ENCODE data around the gene KIF21B.

The KIF21B gene

DNA sequence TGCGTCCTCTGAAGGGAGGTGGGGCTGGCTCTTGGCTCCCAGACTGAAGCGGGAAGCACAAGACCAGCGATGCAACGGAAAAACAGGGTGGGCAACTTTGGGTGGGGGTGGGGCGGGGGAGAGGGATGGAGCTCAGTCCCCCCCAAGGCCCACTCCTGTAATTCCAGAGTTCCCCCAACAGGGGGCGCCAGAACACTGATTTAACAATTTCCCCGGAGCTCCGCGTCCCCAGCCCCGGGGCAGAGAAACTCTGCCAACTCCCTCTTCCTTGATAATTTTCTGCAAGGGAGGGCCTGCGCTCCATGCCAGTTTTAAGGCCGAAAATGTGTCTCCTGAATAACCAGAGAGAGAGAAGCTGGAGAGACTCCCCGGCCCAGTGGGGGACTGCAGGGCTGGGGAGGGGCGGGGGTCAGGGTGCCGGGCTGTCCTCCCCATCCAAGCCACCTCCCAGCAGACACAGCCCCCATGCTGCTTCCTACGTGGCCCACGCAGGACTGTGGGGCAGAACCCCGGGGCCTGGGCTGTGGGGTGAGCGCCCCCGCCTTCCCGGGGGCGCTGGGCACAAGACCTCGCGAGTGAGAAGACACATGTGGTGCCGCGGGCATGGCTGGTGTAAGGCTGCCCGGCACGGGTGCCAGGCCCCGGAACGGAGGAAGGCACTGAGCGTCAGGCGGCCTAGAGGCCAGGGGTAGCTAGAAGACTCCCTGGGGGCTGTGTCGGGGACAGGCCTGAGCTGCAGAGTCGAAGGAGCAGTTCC is 51.4 kb downstream of the KIF21B start:
- peak; percentile 85 for DNase-seq (ENCODE audit: low spot score)
- 0 out of 2 replicates have a peak overlapping the region, but pooled peaks have one; percentile 15 for H3K27ac ChIP-seq
- POLR2A ChIA-PET (ENCODE audit: low non-redundant PET) = interaction anchor here (0.6 kb wide), 1 partner anchor 142 kb away, joined by 8 read pairs; no protein-coding TSS in a partner anchor

GRCh38 chr1:200971428-200971903 is 52.0 kb downstream of the KIF21B start:
- no peak for DNase-seq (ENCODE audit: low spot score)
- POLR2A ChIA-PET (ENCODE audit: low non-redundant PET) = interaction anchor here (0.6 kb wide), 1 partner anchor 142 kb away, joined by 8 read pairs; no protein-coding TSS in a partner anchor
- CTCF ChIA-PET = interaction anchor here (0.6 to 3.7 kb wide), 54 partner anchors 8 to 437 kb away, joined by 3 to 47 read pairs (median 6); partner anchors contain the start of genes CACNA1S, KIF21B and TMEM9
- H3K27ac ChIP-seq = no peak overlapping the region
- TF ChIP-seq, protein P1, sequence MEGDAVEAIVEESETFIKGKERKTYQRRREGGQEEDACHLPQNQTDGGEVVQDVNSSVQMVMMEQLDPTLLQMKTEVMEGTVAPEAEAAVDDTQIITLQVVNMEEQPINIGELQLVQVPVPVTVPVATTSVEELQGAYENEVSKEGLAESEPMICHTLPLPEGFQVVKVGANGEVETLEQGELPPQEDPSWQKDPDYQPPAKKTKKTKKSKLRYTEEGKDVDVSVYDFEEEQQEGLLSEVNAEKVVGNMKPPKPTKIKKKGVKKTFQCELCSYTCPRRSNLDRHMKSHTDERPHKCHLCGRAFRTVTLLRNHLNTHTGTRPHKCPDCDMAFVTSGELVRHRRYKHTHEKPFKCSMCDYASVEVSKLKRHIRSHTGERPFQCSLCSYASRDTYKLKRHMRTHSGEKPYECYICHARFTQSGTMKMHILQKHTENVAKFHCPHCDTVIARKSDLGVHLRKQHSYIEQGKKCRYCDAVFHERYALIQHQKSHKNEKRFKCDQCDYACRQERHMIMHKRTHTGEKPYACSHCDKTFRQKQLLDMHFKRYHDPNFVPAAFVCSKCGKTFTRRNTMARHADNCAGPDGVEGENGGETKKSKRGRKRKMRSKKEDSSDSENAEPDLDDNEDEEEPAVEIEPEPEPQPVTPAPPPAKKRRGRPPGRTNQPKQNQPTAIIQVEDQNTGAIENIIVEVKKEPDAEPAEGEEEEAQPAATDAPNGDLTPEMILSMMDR (conservative IDR thresholded peaks at IDR 0.05; ENCODE audit: low read depth) = no peak

More for the DNA sequence above, 51.4 kb downstream of the KIF21B start:
- CTCF ChIA-PET = interaction anchor here (0.5 to 3.7 kb wide), 62 partner anchors 7 to 438 kb away, joined by 3 to 47 read pairs (median 5); partner anchors contain the start of genes CACNA1S, KIF21B and TMEM9
- TF ChIP-seq, protein P1 (conservative IDR thresholded peaks at IDR 0.05; ENCODE audit: low read depth) = peak; percentile 79

DNA sequence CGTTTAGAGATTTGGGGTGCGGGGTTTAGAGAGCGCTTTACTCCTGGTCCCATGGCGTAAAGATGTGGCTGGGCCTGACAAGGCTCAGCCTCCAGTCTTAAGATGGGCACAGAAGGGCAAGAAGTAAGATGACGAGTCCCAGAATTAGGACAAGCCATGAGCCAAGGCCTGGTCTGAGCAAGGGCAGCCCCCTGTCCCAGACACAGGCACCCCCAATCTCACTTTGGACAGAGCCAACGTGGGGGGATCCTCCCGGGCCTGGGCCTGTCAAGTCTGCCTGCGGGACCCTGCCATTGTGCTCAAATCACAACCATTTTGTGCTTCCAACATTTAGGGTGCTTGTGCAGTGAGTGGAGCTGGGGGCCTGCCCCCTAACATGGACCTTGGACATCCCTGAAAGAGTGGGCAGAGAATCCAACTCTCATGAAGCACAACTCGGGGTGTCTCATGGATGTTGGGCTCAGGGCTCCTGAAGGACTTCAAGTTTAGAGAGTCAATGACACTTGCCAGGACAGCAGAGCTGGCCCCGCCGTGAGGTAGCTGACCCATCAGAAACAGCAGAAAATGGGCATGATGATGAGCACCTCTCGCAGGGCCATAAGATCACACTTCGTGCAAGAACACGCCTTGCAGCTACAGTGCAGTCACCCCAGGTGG is 52.6 kb downstream of the KIF21B start:
- CTCF ChIA-PET = interaction anchor here (0.5 to 3.7 kb wide), 35 partner anchors 8 to 412 kb away, joined by 3 to 47 read pairs (median 8); partner anchors contain the start of genes CACNA1S and TMEM9
- TF ChIP-seq, protein P1 (conservative IDR thresholded peaks at IDR 0.05; ENCODE audit: low read depth) = no peak
- POLR2A ChIA-PET (ENCODE audit: low non-redundant PET) = no interaction called here
- H3K27ac ChIP-seq = no peak overlapping the region
- DNase-seq (ENCODE audit: low spot score) = no peak

GRCh38 chr1:200969726-200970561 is 53.6 kb downstream of the KIF21B start:
- no peak overlapping the region for H3K27ac ChIP-seq
- DNase-seq (ENCODE audit: low spot score) = no peak
- ChIA-PET CTCF (interaction anchor here (0.5 to 3.7 kb wide), 7 partner anchors 9 to 183 kb away, joined by 3 to 39 read pairs (median 4); no protein-coding TSS in a partner anchor), POLR2A (ENCODE audit: low non-redundant PET) (no interaction called here)
- TF ChIP-seq, protein P1 (conservative IDR thresholded peaks at IDR 0.05; ENCODE audit: low read depth) = no peak

GRCh38 chr1:200968469-200969410 is 54.8 kb downstream of the KIF21B start:
- CTCF ChIA-PET = interaction anchor here (0.5 to 1.9 kb wide), 2 partner anchors 74 to 255 kb away, joined by 4 read pairs; no protein-coding TSS in a partner anchor
- H3K27ac ChIP-seq = no peak overlapping the region
- TF ChIP-seq, protein P1 (conservative IDR thresholded peaks at IDR 0.05; ENCODE audit: low read depth) = no peak
- POLR2A ChIA-PET (ENCODE audit: low non-redundant PET) = no interaction called here
- no peak for DNase-seq (ENCODE audit: low spot score)

Data from RWPE1 (cell line).